Adrenal gland (tissue), 12 donors: ENCODE measurements around the gene CBS. TPM values are rescaled to one million over a fixed set of nuclear protein-coding genes. Genes with fewer than 3 reads are reported as not detected.

ENCODE experiments used
- DNase-seq, 7 donors: peaks; one replicate each; pipeline ENCODE4 v3.0.0-alpha.2; 2019 to 2020
- H3K27ac ChIP-seq, 5 donors: fragments of 200-600 bp; sonication (generic) in 4 of 5; 1 replicate in 3 of 5; 2 replicates in 2 of 5; pipeline versions ENCODE4 v1.5.1 to v1.8.0; 2016 to 2020; ENCODE audit warnings: mild to moderate bottlenecking in 1 of 5
- H3K27me3 ChIP-seq: fragments of 200-600 bp; 2 replicates; pipeline ENCODE4 v1.8.0; 2021
- H3K36me3 ChIP-seq, 2 donors: fragments of 200-600 bp; replicated peaks in 1 of 2; 1 replicate in 1 of 2; 2 replicates in 1 of 2; pipeline versions ENCODE4 v1.5.1 to v1.8.0; 2018 to 2022
- H3K4me1 ChIP-seq, 2 donors: fragments of 200-600 bp; replicated peaks in 1 of 2; 1 replicate in 1 of 2; 2 replicates in 1 of 2; pipeline versions ENCODE4 v1.5.1 to v1.8.0; 2018 to 2021
- H3K4me3 ChIP-seq, 4 donors: fragments of 200-600 bp; sonication (generic) in 3 of 4; one replicate each; pipeline ENCODE4 v1.5.1; 2016 to 2018
- H3K9me3 ChIP-seq, 3 donors: fragments of 200-600 bp; sonication (generic) in 1 of 3; replicated peaks in 1 of 3; 1 replicate in 2 of 3; 2 replicates in 1 of 3; pipeline versions ENCODE4 v1.5.1 to v1.8.0; 2016 to 2021
- POLR2A ChIP-seq, 2 donors: fragments of 450-650 bp; IDR thresholded peaks; one replicate each; pipeline ENCODE4 v1.6.1; 2017; ENCODE audit warnings: antibody characterized with exemption in 2 of 2, mild to moderate bottlenecking in 2 of 2, moderate library complexity in 1 of 2
- WGBS, 4 donors: extraction: QIAGEN DNeasy Blood & Tissue Kit in 2 of 4; methylation state at CpG; one replicate each; pipeline versions ENCODE4 v1.1.5 to v1.1.7; 2013 to 2017; 5-methylcytosine and 5-hydroxymethylcytosine counted together
- intact Hi-C, 2 donors: fragments of 100-400 bp; cut with DNase I; formaldehyde crosslinking; loops; one replicate each; pipeline versions ENCODE4 v1.14.1 to v1.15.0; 2022 to 2023
- polyA plus RNA-seq, 3 donors: library from polyadenylated mRNA; stranded (reverse); fragments of 200-250 nt in 2 of 3; fragments of 350-450 nt in 1 of 3; fragmentation: Illumina TruSeq in 1 of 3; extraction: RNeasy Lipid Tissue Mini Kit (QIAGEN cat#74804) in 1 of 3; gene quantifications; one replicate each; pipeline ENCODE4 v1.2.3, GENCODE V29; 2013 to 2014
- total RNA-seq, 9 donors: library from RNA; depleted of rRNA in 4 of 9; stranded (reverse); fragments of >200 nt in 4 of 9; fragments of 120-200 nt in 1 of 9; fragmentation: NEBNext Ultra II Directional in 1 of 9; extraction: Animal tissue kit (Norgen Biotek cat#: 25700) in 1 of 9; gene quantifications; one replicate each; pipeline versions ENCODE4 v1.1.0 to v1.2.4, GENCODE V29; 2013 to 2023
- TF ChIP-seq, protein P1 (sequence below), 6 experiments: fragments of 450-650 bp in 4 of 6; fragments of 200-600 bp in 2 of 6; sonication (generic) in 1 of 6; IDR thresholded peaks; 1 replicate in 5 of 6; 2 replicates in 1 of 6; pipeline versions ENCODE4 v1.5.1 to v1.8.0; 2016 to 2021; ENCODE audit warnings: antibody characterized with exemption in 6 of 6, mild to moderate bottlenecking in 2 of 6, moderate library complexity in 1 of 6
- donor health status: healthy with polysubstance abuse.
- donor health status: Bipolar disorder and iron deficiency.
- donor health status: DM: yes; HTN: yes; CAD: no.
- donor health status: DM: no; HTN: no; CAD: no.
- donor health status: DM: no; HTN: no; CAD: no.
- donor health status: DM: yes; HTN: yes; CAD: no.

The CBS gene
- total and polyA plus RNA-seq, 12 donors, result 1.6 to 8.6 (median 5.5) TPM

DNA sequence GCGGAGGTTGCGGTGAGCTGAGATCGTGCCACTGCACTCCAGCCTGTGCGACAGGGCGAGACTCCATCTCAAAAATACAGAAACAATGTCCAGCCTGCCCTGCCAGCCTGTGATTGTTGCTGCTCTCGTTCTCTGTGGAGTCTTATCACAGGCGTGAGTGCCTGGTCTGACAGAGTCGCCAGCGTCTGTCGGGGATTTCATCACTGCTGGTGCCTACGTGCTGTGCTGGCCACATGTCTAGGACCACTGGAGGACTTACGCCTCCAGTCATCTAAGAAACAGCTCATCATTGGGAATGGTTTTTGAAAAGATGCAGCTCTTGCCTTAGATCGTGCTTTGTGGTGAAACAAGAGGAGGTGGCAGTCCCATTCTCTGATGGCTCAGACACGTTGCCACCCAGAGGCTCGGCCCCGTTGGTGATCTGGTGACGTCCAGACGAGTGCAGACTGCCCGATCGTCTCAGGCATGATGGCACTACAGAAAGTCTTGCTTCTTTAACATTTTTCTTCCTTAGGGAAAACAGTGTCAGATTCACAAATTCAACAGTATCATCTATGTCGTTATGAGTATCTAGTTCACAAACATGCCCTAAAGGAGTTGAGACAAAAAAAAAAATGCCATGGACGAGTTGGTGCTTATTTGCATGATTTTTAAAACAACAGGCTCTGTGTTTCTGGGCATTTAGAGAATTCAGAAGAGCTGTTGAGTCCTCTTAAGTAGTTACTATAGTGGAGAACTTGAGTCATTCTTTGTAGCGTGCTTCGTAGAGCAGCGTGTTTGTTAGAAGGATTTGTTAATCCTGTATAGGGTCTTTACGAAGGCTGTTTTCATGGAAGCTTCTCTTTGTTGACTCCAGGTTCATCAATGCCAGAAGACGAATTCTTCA is 47.5 kb downstream of the CBS start:
- no peak for DNase-seq
- WGBS, 4 donors, result 90 to 93% (median 92%) methylated on average over 24 to 27 of the region's 27 CpGs
- H3K27ac ChIP-seq, result no peak overlapping the region
- H3K9me3 ChIP-seq, result no peaks in the 10 kb centered on the region
- intact Hi-C loops, result no loop called here
- peaks cover 0 to 32% of the 10 kb centered on the region in 2 donors for H3K36me3 ChIP-seq
- no peak overlapping the region for H3K4me3 ChIP-seq
- H3K4me1 ChIP-seq, result no peaks in the 10 kb centered on the region
- no peaks in the 10 kb centered on the region for H3K27me3 ChIP-seq
- TF ChIP-seq POLR2A (IDR thresholded peaks at IDR 0.05), result no peak
- TF ChIP-seq, protein P1, sequence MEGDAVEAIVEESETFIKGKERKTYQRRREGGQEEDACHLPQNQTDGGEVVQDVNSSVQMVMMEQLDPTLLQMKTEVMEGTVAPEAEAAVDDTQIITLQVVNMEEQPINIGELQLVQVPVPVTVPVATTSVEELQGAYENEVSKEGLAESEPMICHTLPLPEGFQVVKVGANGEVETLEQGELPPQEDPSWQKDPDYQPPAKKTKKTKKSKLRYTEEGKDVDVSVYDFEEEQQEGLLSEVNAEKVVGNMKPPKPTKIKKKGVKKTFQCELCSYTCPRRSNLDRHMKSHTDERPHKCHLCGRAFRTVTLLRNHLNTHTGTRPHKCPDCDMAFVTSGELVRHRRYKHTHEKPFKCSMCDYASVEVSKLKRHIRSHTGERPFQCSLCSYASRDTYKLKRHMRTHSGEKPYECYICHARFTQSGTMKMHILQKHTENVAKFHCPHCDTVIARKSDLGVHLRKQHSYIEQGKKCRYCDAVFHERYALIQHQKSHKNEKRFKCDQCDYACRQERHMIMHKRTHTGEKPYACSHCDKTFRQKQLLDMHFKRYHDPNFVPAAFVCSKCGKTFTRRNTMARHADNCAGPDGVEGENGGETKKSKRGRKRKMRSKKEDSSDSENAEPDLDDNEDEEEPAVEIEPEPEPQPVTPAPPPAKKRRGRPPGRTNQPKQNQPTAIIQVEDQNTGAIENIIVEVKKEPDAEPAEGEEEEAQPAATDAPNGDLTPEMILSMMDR (IDR thresholded peaks at IDR 0.05), result no peak

DNA sequence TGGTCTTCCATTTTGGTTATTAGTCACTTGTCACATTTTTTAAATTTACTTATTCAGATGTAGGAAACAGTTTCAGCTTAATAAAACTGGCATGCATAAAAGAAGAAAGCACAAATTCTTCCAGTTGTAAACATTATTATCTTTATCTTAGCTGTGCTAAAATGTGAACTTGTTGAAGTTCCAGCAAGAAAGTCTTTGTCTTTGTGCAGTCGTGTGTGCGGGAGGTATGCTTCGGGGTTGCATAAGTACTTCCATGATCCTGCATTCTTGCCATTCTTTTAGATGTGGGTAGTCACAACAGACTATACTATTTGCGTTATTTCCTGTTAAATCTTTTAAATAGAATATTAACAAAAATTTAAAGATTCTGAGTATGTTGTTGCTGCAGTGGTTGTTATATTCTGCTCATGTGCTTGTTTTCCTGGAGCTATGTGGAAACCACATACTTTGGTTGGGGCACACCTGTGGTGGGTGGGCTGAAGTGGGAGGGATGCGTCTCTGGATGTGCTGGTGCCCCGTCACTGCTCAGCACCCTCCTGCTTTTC is 49.9 kb downstream of the CBS start:
- 88 to 91% (median 91%) methylated on average over 6 of the region's 6 CpGs for WGBS, 4 donors
- no peaks in the 10 kb centered on the region for H3K9me3 ChIP-seq
- H3K27me3 ChIP-seq, result no peaks in the 10 kb centered on the region
- H3K27ac ChIP-seq, result no peak overlapping the region
- no peak for DNase-seq
- no peak overlapping the region for H3K4me3 ChIP-seq
- intact Hi-C loops, result no loop called here
- H3K36me3 ChIP-seq, result peaks cover 0 to 47% of the 10 kb centered on the region in 2 donors
- H3K4me1 ChIP-seq, result no peaks in the 10 kb centered on the region
- TF ChIP-seq POLR2A (IDR thresholded peaks at IDR 0.05), result no peak
- TF ChIP-seq, protein P1 (IDR thresholded peaks at IDR 0.05), result no peak

DNA sequence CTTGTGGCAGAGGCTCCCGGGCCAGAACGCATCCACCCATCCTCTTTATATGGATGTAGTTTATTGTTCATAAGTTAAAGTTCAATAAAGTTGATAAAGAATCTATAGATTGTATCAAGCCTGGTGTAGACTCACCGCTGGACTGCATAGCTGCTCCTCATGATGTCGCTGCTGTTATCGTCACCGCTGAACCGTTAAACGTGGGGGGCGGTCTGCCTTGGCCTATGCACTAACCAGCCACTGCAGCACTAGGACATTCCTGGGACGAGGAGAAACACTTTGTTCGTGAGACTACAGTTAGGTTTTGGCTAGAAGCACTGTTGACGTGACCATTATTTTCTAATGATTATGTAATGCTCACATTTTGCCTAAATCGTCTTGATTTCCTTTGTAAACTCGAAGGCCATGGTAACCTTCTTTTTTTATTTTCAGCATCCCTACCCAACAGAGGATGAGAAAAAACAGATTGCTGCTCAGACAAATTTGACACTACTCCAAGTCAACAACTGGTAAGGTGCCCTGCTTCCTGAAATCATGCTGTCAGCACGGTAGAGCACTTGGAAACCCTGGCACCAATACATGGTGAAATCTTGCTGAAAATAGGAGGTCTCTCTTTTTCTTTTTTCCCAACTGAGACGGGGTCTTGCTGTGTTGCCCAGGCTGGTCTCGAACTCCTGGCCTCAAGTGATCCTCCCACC is 51.0 kb downstream of the CBS start:
- WGBS, 4 donors, result 89 to 94% (median 94%) methylated on average over 17 of the region's 17 CpGs
- peaks cover 0 to 48% of the 10 kb centered on the region in 2 donors for H3K36me3 ChIP-seq
- H3K27me3 ChIP-seq, result no peaks in the 10 kb centered on the region
- no peaks in the 10 kb centered on the region for H3K4me1 ChIP-seq
- no peak for DNase-seq
- no peak overlapping the region for H3K4me3 ChIP-seq
- TF ChIP-seq, protein P1 (IDR thresholded peaks at IDR 0.05), result no peak
- TF ChIP-seq POLR2A (IDR thresholded peaks at IDR 0.05), result no peak
- intact Hi-C loops, result no loop called here
- H3K27ac ChIP-seq, result no peak overlapping the region
- H3K9me3 ChIP-seq, result no peaks in the 10 kb centered on the region

DNA sequence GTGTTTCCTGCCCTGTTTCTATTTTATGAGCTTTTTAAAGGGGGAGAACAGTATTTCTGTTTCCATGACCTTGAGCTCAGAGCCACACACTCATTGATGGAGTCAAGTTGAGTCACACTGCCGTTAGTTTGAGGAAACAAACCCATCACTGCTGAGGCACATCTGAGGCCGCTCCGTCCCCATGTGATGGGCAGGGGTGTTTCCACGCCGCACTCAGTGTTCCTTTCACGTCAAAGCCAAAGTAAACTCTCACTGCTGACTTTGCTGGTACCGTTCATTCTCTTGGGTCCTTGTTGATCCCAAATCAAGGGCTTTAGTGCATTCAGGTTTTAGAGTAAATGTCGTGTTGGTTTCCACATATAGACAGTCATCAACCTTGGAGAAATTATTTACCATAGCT is 52.5 kb downstream of the CBS start:
- no peaks in the 10 kb centered on the region for H3K27me3 ChIP-seq
- TF ChIP-seq, protein P1 (IDR thresholded peaks at IDR 0.05), result no peak
- no peak for TF ChIP-seq POLR2A (IDR thresholded peaks at IDR 0.05)
- intact Hi-C loops, result no loop called here
- no peaks in the 10 kb centered on the region for H3K4me1 ChIP-seq
- peaks cover 0 to 40% of the 10 kb centered on the region in 2 donors for H3K36me3 ChIP-seq
- H3K4me3 ChIP-seq, result no peak overlapping the region
- WGBS, 4 donors, result 86 to 91% (median 89%) methylated on average over 8 of the region's 8 CpGs
- H3K9me3 ChIP-seq, result no peaks in the 10 kb centered on the region
- H3K27ac ChIP-seq, result no peak overlapping the region
- no peak for DNase-seq
